GM21576 (cell line): Measurements from ENCODE around the gene PLD4.

Source experiments
- ATAC-seq: cut with Tn5 transposase; IDR thresholded peaks from one replicate; pipeline ENCODE4 v1.9.1; 2021; ENCODE audit warnings: mild to moderate bottlenecking, moderate library complexity; ENCODE audit not compliant: unreplicated experiment

PLD4 gene

GRCh38 chr14:104973135-104973384 lies 48.4 kb downstream of the PLD4 start:
- ATAC-seq, result no peak

- no peak for ATAC-seq
Observed at GRCh38 chr14:104973385-104974145, 48.9 kb downstream of the PLD4 start.

- no peak for ATAC-seq
Observed at GRCh38 chr14:104974146-104974541, 49.5 kb downstream of the PLD4 start.

GRCh38 chr14:104974665-104975390 lies 50.1 kb downstream of the PLD4 start:
- ATAC-seq, result no peak

- no peak for ATAC-seq
Observed at GRCh38 chr14:104975481-104976197, 51.0 kb downstream of the PLD4 start.

- no peak for ATAC-seq
Observed at GRCh38 chr14:104976198-104977007, 51.7 kb downstream of the PLD4 start.

- no peak for ATAC-seq
Observed at GRCh38 chr14:104977008-104977680, 52.5 kb downstream of the PLD4 start.

- ATAC-seq, result no peak
Observed at GRCh38 chr14:104977681-104978653, 53.3 kb downstream of the PLD4 start, which contains the start of gene AHNAK2. Gene AHNAK2 (minus strand): TSS chr14:104978374. CDS start chr14:104978237, 137 bp downstream.

- ATAC-seq, result no peak
Observed at GRCh38 chr14:104978746-104979691, 54.3 kb downstream of the PLD4 start.

- ATAC-seq, result no peak
Observed at GRCh38 chr14:104979758-104980610, 55.3 kb downstream of the PLD4 start.

GRCh38 chr14:104980611-104981531 lies 56.2 kb downstream of the PLD4 start:
- ATAC-seq, result no peak

- ATAC-seq, result no peak
Observed at GRCh38 chr14:104981699-104982541, 57.2 kb downstream of the PLD4 start.

- ATAC-seq, result no peak
Observed at GRCh38 chr14:104982548-104983230, 58.0 kb downstream of the PLD4 start.
